Testis (tissue), 3 donors: Measurements from ENCODE around the gene HYOU1. TPM values are rescaled to one million over a fixed set of nuclear protein-coding genes. Genes with fewer than 3 reads are reported as not detected.

ENCODE experiments used
- DNase-seq: peaks from one replicate; pipeline ENCODE4 v3.0.0-alpha.2; 2019
- H3K27ac ChIP-seq, 2 donors: fragments of 200-600 bp; sonication (generic); one replicate each; pipeline ENCODE4 v1.5.1; 2019
- H3K27me3 ChIP-seq: fragments of 200-600 bp; sonication (generic); one replicate; pipeline ENCODE4 v1.5.1; 2019
- H3K36me3 ChIP-seq: fragments of 200-600 bp; sonication (generic); one replicate; pipeline ENCODE4 v1.5.1; 2017; ENCODE audit warnings: low read depth; ENCODE audit errors: missing control alignments
- H3K4me1 ChIP-seq: fragments of 200-600 bp; sonication (generic); one replicate; pipeline ENCODE4 v1.5.1; 2019
- H3K4me3 ChIP-seq, 2 donors: fragments of 200-600 bp; sonication (generic); one replicate each; pipeline ENCODE4 v1.5.1; 2017 to 2019
- H3K9me3 ChIP-seq: fragments of 200-600 bp; sonication (generic); one replicate; pipeline ENCODE4 v1.5.1; 2017
- POLR2A ChIP-seq: fragments of 450-650 bp; IDR thresholded peaks from one replicate; pipeline ENCODE4 v1.6.1; 2017; ENCODE audit warnings: antibody characterized with exemption, mild to moderate bottlenecking, moderate library complexity
- WGBS, 2 donors: methylation state at CpG; one replicate each; pipeline ENCODE4 v1.1.5; 2018; 5-methylcytosine and 5-hydroxymethylcytosine counted together
- intact Hi-C: fragments of 100-400 bp; cut with DNase I; formaldehyde crosslinking; loops from one replicate; pipeline ENCODE4 v1.15.1; 2023; ENCODE audit warnings: low total_unique reads
- polyA plus RNA-seq: library from polyadenylated mRNA; stranded (reverse); fragments of 350-450 nt; fragmentation: Illumina TruSeq; extraction: RNeasy Lipid Tissue Mini Kit (QIAGEN cat#74804); gene quantifications from one replicate; pipeline ENCODE4 v1.2.3, GENCODE V29; 2014; ENCODE audit warnings: low read depth, low replicate concordance; ENCODE audit not compliant: insufficient read depth
- total RNA-seq, 2 donors: library from RNA; depleted of rRNA; stranded (reverse); fragments of >200 nt; gene quantifications; one replicate each; pipeline ENCODE4 v1.2.3, GENCODE V29; 2016
- TF ChIP-seq, protein P1 (sequence below), 3 experiments: fragments of 450-650 bp in 2 of 3; fragments of 200-600 bp in 1 of 3; sonication (generic) in 1 of 3; IDR thresholded peaks; one replicate each; pipeline ENCODE4 v1.5.1; 2016 to 2019; ENCODE audit warnings: antibody characterized with exemption in 3 of 3, mild to moderate bottlenecking in 2 of 3, moderate library complexity in 1 of 3

The HYOU1 gene
- total and polyA plus RNA-seq, 3 donors from 2014 or later = 126 to 209 (median 127) TPM

DNA sequence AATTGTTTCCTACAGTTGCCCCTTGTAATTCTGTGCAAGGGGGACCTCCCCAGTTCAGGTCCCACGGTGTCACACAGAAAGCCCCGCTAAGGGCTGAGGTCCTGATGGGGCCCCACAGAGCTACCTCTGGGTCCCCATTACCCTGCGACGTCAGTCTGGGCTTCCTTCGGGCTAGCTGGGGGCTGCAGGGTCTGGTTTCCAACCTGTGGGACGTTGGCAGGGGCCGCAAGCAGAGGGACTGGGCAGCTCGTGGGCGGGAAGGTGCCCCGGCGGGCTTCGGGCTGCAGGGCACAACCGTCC, 27.0 kb downstream of the HYOU1 start:
- WGBS, 2 donors = 1 to 4% methylated on average over 9 to 11 of the region's 13 CpGs

DNA sequence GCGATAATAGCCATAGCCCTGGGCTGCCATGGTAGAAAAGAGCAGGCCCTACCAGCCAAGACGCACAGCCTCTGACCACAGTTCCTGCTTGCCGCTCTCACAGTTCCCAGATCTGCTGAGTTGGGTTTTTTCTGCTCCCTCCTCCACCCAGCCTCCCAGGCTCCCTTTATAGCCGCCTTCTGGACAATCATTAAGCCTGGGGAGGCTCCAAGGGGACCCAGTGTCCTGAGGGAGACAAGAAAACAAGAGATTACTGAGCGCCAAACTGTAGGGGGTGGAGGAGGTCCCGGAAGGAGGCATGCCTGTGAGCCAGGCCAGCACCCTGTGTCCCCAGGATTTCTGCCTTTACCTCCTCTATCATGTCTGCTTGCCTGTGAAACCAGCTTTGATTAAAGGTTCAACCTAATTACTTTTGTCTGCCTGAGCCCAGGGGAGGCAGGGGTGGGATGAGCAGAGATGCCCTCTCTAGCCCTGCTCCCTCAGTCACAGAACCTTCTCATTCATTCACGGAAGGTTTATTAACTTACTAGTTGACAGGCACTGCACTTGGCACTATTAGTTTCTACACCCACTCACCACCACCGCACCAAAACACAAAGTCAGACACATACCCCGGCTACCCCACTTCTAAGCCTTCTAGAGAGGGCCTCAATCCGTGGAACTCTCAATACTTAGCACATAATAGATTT, 27.5 kb downstream of the HYOU1 start:
- 18 to 30% methylated on average over 10 of the region's 10 CpGs for WGBS, 2 donors
- peaks cover 15% of the 10 kb centered on the region for H3K4me1 ChIP-seq
- H3K4me3 ChIP-seq = peak overlapping the region; percentile 74 to 76

More for the DNA sequence above, 27.0 kb downstream of the HYOU1 start:
- Histone ChIP-seq H3K36me3 (no peaks in the 10 kb centered on the region), H3K9me3 (no peaks in the 10 kb centered on the region), H3K27ac (peak overlapping the region; percentile 85 to 90), H3K27me3 (no peaks in the 10 kb centered on the region), H3K4me3 (peak overlapping the region; percentile 74 to 76), H3K4me1 (peaks cover 15% of the 10 kb centered on the region)
- intact Hi-C loops = no loop called here
- no peak for TF ChIP-seq POLR2A
- TF ChIP-seq, protein P1, sequence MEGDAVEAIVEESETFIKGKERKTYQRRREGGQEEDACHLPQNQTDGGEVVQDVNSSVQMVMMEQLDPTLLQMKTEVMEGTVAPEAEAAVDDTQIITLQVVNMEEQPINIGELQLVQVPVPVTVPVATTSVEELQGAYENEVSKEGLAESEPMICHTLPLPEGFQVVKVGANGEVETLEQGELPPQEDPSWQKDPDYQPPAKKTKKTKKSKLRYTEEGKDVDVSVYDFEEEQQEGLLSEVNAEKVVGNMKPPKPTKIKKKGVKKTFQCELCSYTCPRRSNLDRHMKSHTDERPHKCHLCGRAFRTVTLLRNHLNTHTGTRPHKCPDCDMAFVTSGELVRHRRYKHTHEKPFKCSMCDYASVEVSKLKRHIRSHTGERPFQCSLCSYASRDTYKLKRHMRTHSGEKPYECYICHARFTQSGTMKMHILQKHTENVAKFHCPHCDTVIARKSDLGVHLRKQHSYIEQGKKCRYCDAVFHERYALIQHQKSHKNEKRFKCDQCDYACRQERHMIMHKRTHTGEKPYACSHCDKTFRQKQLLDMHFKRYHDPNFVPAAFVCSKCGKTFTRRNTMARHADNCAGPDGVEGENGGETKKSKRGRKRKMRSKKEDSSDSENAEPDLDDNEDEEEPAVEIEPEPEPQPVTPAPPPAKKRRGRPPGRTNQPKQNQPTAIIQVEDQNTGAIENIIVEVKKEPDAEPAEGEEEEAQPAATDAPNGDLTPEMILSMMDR (IDR thresholded peaks at IDR 0.05) = no peak
- no peak for DNase-seq

DNA sequence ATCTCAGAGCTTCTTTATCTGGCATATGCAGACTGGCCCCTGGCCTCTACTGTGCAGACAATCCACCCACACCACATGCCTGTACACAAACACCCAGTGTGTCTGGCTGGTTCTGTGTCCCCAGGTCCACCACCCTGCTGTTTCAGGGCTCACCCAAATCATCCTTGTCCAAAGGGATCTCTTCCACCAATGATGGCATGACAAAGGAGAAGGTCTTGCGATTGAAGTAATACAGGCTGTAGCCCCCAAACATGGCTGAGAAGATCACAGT, 28.0 kb downstream of the HYOU1 start:
- Histone ChIP-seq H3K36me3 (no peaks in the 10 kb centered on the region), H3K4me3 (no peak overlapping the region), H3K4me1 (peaks cover 15% of the 10 kb centered on the region), H3K9me3 (no peaks in the 10 kb centered on the region), H3K27ac (peak overlapping the region in 1 of 2 donors; percentile 90), H3K27me3 (no peaks in the 10 kb centered on the region)
- DNase-seq = no peak
- no peak for TF ChIP-seq POLR2A
- TF ChIP-seq, protein P1 (IDR thresholded peaks at IDR 0.05) = no peak
- intact Hi-C loops = no loop called here
- WGBS, 2 donors = 75 to 83% methylated on average over 1 of the region's 1 CpG

More for the DNA sequence above, 27.5 kb downstream of the HYOU1 start:
- TF ChIP-seq, protein P1 (IDR thresholded peaks at IDR 0.05) = no peak
- no peak for TF ChIP-seq POLR2A
- H3K9me3 ChIP-seq = no peaks in the 10 kb centered on the region
- peak overlapping the region; percentile 85 to 90 for H3K27ac ChIP-seq
- peak; percentile 63 for DNase-seq
- H3K36me3 ChIP-seq = no peaks in the 10 kb centered on the region
- intact Hi-C loops = no loop called here
- H3K27me3 ChIP-seq = no peaks in the 10 kb centered on the region

DNA sequence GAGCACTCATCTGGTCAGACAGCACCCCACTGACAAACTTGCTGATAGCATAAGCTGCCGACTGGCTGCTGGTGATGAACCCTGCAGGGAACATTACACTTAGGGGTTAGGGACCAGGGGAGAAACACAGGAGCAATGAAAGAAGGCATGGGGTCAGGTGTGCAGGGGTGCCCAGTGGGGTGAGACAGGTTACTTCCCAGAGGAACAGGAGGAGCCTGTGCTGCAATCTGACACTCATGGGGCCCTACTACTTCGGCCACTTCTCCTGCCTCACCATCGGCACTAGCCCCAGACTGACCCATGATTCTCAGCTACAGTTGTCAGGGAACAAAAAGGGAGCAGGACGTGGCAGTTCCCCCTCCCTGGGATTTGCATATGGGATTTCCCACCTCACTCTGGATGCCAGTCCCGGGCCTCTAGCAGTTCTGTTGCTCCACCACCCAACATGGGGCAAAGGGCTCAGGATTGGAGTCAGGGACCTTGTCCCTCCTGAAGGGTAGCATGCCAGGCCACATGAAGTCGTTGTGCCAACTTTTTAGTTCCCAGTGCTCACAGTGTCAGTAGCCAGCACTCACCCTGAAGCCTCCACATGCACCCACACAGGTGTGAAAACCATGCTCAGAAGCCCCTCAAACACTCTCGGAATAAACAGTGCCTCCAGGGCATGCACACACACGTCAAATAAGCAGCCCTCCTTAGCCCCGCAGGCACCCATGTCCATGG, 28.5 kb downstream of the HYOU1 start:
- H3K36me3 ChIP-seq = no peaks in the 10 kb centered on the region
- no peaks in the 10 kb centered on the region for H3K27me3 ChIP-seq
- 79 to 88% methylated on average over 7 to 9 of the region's 9 CpGs for WGBS, 2 donors
- H3K9me3 ChIP-seq = no peaks in the 10 kb centered on the region
- DNase-seq = no peak
- TF ChIP-seq, protein P1 (IDR thresholded peaks at IDR 0.05) = no peak
- no peak for TF ChIP-seq POLR2A
- no peak overlapping the region for H3K4me3 ChIP-seq
- intact Hi-C loops = no loop called here
- H3K4me1 ChIP-seq = peaks cover 15% of the 10 kb centered on the region
- H3K27ac ChIP-seq = peak overlapping the region in 1 of 2 donors; percentile 90
